ENCODE measurements around the gene ATXN2L. TPM values are rescaled to one million over a fixed set of nuclear protein-coding genes. Genes with fewer than 3 reads are reported as not detected.

Gene ATXN2L
- total and polyA plus RNA-seq, 2 of the 13 experiments (the other 11 are each of a cell fraction or from before 2014, with no cell fraction given): 40.8 to 55.1 TPM

GRCh38 chr16:28846080-28846932, 23.5 kb downstream of the ATXN2L start, which contains the start of gene TUFM (continued):
- TF ChIP-seq ZNF609 (CRISPR knock-in tag; IDR thresholded peaks at IDR 0.05; ENCODE audit: borderline replicate concordance) (peak; percentile 12; the same call in 1 of the 2 replicates), NR3C1 (CRISPR knock-in tag; IDR thresholded peaks at IDR 0.05) (no peak), TRIM24 (CRISPR knock-in tag; IDR thresholded peaks at IDR 0.05) (no peak), FIP1L1 (IDR thresholded peaks at IDR 0.05; ENCODE audit: borderline replicate concordance, insufficient read depth, low read depth, low read length) (peak; percentile 91; the same call in 1 of the 2 replicates), ZMYM4 (CRISPR knock-in tag; IDR thresholded peaks at IDR 0.05) (peak; percentile 77; the same call in 1 of the 2 replicates), ZNF850 (CRISPR knock-in tag; conservative IDR thresholded peaks at IDR 0.05) (peak; percentile 82; the same call in 1 of the 2 replicates), ZBTB33 (CRISPR knock-in tag; IDR thresholded peaks at IDR 0.05) (0 out of 2 replicates have a peak, but pooled peaks have one; percentile 45), NFYC (CRISPR knock-in tag; IDR thresholded peaks at IDR 0.05) (peak; percentile 77), SNAPC2 (CRISPR knock-in tag; IDR thresholded peaks at IDR 0.05) (no peak; the same call in 1 of the 2 replicates), ARID2 (CRISPR knock-in tag; IDR thresholded peaks at IDR 0.05; ENCODE audit: borderline replicate concordance) (no peak), CREB1 (IDR thresholded peaks at IDR 0.05) (peak; percentile 98), CREB1 (CRISPR knock-in tag; IDR thresholded peaks at IDR 0.05) (peak; percentile 99), ZSCAN9 (CRISPR knock-in tag; IDR thresholded peaks at IDR 0.05; ENCODE audit: borderline replicate concordance) (peak; percentile 94), E2F2 (CRISPR knock-in tag; IDR thresholded peaks at IDR 0.05; ENCODE audit: borderline replicate concordance) (0 out of 2 replicates have a peak, but pooled peaks have one; percentile 15), ZNF350 (CRISPR knock-in tag; IDR thresholded peaks at IDR 0.05; ENCODE audit: borderline replicate concordance, low read depth) (peak; percentile 96; the same call in 1 of the 2 replicates), RARG (CRISPR knock-in tag; IDR thresholded peaks at IDR 0.05; ENCODE audit: low read depth) (no peak), ZFYVE20 (CRISPR knock-in tag; IDR thresholded peaks at IDR 0.05; ENCODE audit: borderline replicate concordance, low read depth) (no peak), ZNF552 (CRISPR knock-in tag; IDR thresholded peaks at IDR 0.05; ENCODE audit: borderline replicate concordance) (peak; percentile 80; the same call in 1 of the 2 replicates), ZNF253 (CRISPR knock-in tag; IDR thresholded peaks at IDR 0.05; ENCODE audit: borderline replicate concordance) (no peak), MEIS1 (CRISPR knock-in tag; IDR thresholded peaks at IDR 0.05; ENCODE audit: borderline replicate concordance) (peak; percentile 89; the same call in 1 of the 2 replicates), ZNF10 (CRISPR knock-in tag; IDR thresholded peaks at IDR 0.05; ENCODE audit: borderline replicate concordance, low read depth) (no peak)
